B cell (primary cell): ENCODE results near the gene STAC3.

Experiments used
- EZH2 ChIP-seq: IDR thresholded peaks from 2 replicates; pipeline ENCODE4 v1.6.1; 2012; ENCODE audit warnings: borderline replicate concordance, low read depth, mild to moderate bottlenecking, moderate library complexity, low read length; ENCODE audit not compliant: insufficient read depth, poor library complexity, severe bottlenecking
- TF ChIP-seq, protein P1 (sequence below): fragments of 200-600 bp; IDR thresholded peaks from one replicate; pipeline ENCODE4 v1.8.0; 2022; ENCODE audit warnings: antibody characterized with exemption, mild to moderate bottlenecking

DNA sequence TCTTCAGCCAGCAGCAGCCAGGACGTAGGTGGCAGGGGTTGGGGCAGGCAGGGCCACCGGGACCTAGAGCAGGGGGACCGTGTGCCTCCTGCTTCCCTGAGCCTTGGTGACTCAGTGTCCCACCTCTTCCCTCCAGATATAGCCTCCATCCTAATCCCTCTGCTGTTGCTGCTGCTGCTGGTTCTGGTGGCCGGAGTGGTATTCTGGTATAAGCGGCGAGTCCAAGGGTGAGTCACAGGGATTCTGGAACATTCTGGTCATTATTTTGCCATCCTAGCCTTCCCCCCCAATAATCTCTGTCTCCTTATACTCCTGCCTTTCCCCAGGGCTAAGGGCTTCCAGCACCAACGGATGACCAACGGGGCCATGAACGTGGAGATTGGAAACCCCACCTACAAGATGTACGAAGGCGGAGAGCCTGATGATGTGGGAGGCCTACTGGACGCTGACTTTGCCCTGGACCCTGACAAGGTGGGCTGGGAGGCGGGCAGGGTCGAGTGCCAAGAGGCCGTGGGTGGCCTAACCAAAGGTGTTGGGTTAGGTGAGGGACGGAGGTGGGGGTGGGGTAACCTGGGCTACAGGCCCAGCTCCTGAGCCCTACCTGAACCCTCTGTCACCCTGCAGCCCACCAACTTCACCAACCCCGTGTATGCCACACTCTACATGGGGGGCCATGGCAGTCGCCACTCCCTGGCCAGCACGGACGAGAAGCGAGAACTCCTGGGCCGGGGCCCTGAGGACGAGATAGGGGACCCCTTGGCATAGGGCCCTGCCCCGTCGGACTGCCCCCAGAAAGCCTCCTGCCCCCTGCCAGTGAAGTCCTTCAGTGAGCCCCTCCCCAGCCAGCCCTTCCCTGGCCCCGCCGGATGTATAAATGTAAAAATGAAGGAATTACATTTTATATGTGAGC lies 38.9 kb downstream of the STAC3 start:
- no peak for TF ChIP-seq EZH2
- TF ChIP-seq, protein P1, sequence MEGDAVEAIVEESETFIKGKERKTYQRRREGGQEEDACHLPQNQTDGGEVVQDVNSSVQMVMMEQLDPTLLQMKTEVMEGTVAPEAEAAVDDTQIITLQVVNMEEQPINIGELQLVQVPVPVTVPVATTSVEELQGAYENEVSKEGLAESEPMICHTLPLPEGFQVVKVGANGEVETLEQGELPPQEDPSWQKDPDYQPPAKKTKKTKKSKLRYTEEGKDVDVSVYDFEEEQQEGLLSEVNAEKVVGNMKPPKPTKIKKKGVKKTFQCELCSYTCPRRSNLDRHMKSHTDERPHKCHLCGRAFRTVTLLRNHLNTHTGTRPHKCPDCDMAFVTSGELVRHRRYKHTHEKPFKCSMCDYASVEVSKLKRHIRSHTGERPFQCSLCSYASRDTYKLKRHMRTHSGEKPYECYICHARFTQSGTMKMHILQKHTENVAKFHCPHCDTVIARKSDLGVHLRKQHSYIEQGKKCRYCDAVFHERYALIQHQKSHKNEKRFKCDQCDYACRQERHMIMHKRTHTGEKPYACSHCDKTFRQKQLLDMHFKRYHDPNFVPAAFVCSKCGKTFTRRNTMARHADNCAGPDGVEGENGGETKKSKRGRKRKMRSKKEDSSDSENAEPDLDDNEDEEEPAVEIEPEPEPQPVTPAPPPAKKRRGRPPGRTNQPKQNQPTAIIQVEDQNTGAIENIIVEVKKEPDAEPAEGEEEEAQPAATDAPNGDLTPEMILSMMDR = no peak
